Urothelium cell line (cell line): Measurements from ENCODE around the gene HCAR3.
"Not testable (repeated sequence)": the region's sequence is repeated elsewhere in the genome, so short reads cannot be mapped to it uniquely, and the experiment has no call there.

ENCODE experiments used
- DNase-seq: peaks from one replicate; pipeline ENCODE4 v3.0.0; 2011; ENCODE audit warnings: low spot score, mixed read lengths
- FAIRE-seq: peaks from 2 replicates; lab custom pipeline; 2011; peaks lifted over from hg19 to GRCh38; lab: Jason Lieb, UNC

The HCAR3 gene

DNA sequence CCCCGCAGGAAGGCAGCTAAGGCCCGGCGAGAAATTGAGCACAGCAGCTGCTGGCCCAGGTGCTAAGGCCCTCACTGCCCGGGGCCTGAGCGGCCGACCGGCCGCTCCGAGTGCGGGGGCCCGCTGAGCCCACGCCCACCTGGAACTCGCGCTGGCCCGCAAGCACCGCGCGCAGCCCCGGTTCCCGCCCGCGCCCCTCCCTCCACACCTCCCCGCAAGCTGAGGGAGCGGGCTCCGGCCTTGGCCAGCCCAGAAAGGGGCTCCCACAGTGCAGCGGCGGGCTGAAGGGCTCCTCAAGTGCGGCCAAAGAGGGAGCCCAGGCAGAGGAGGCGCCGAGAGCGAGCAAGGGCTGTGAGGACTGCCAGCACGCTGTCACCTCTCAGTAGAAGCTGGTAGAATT lies 39.8 kb downstream of the HCAR3 start:
- not testable (repeated sequence) for FAIRE-seq, DNase-seq

DNA sequence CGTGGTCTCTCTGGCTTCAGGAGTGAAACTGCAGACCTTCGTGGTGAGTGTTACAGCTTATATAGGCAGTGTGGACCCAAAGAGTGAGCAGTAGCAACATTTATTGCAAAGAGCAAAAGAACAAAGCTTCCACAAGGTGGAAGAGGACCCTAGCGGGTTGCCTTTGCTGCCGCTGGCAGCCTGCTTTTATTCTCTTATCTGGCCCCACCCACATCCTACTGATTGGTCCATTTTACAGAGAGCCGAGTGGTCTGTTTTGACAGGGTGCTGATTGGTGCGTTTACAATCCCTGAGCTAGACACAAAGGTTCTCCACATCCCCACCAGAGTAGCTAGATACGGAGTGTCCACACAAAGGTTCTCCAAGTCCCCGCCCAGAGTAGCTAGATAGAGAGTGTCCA lies 40.6 kb downstream of the HCAR3 start:
- FAIRE-seq, DNase-seq: not testable (repeated sequence)

DNA sequence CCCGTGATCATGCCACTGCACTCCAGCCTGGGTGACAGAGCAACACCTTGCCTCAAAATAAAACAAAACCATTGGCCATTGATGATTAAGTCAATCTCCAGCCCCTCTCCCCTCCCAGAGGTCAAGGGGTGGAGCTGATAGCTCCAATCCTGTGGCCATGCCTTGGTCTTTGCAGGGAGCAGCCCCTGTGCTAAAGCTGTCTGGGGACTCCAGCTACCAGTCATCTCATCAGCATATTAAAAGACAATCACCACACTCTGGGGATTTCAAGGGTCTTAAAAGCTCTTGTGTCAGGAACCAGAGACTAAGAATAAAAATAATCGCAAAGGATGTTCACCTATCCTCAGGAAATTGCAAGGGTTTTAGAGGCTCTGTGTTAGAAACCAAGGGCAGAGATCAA lies 44.1 kb downstream of the HCAR3 start:
- no peak for DNase-seq
- FAIRE-seq: no peak

DNA sequence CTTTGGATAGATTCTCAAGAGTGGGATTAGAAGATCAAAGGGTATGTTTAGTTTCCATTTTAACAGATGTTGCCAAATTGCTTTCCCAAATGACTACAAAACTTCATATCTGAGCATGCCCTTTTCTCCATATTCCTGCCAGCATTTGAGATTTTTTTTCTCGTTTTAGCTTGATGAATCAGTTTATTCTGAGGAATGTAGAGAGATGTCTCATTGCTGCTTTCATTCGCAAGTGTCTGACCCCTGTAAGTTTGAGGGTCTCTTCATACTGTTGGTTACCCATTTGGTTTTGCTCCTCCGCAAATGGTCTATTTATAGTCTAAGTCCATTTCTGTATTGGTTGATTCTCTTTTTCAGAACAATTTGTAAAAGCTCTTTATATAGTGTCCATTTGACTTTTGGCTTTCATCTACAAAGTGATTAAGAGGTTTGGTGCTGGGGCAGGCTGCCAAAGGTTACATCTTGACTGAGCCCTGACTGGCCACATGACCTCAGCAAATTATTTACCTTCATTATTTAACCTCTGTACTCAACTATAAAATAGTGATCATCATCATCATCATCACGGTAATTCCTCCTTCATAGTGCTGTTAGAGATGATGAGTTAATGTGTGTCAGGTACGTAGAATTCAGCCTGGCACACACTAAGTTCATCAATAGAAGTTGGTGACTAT lies 47.1 kb downstream of the HCAR3 start:
- FAIRE-seq: no peak

DNA sequence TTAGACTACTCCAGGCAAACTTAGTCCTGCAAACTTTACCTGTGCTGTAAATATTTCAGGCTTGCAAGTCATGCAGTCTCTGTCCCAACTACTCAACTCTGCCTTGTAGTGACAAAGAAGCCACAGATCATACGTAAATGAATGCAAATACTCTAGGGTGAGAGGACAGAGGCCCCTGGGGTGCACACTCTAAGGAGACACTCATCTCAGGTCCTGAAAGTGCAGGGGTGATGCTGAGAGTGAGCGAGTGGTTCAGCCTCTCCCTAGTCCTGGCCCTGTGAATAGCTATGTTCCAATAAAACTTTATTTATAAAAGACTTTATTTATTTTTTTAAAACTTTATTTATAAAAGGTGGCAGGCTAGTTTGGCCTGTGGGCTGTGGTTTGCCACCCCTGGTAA lies 48.3 kb downstream of the HCAR3 start:
- FAIRE-seq (no peak), DNase-seq (no peak)

More for the DNA sequence above, 47.1 kb downstream of the HCAR3 start:
- DNase-seq: no peak

DNA sequence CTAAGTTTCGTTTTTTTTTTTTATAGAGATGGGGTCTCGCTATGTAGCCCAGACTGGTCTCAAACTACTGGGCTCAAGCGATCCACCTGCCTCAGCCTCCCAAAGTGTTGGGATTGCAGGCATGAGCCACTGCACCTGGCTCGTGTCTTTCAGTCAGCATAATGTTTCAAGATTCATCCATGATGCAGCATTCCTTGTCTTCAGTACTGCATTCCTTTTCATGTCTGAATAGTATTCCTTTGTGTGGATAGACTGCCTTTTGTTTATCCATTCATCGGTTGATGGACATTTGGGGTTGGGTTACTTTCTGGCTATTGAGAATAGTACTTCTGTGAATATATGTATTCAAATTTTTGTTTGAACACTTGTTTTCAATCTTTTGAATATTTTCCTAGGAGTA lies 50.9 kb downstream of the HCAR3 start:
- DNase-seq (no peak), FAIRE-seq (no peak)

DNA sequence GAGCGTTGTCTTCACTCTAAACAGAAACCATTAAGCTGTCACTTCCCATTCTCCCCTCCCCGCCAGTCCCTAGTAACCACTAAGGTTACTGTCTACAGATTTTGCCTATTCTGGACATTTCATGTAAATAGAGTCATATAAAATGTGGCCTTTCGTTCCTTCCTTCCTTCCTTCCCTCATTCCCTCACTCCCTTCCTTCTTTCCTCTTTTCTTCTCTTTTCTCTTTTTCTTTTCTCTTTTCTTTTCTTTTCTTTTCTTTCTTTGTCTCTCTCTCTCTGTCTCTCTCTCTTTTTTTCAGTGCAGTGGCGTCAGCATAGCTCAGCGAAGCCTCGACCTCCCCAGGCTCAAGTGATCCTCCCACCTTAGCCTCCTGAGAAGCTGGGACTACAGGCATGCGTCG lies 51.3 kb downstream of the HCAR3 start:
- FAIRE-seq (no peak), DNase-seq (no peak)
